GM21360 (cell line): ENCODE measurements around the gene CHRNG.

Experiments used
- ATAC-seq: cut with Tn5 transposase; IDR thresholded peaks from one replicate; pipeline ENCODE4 v1.9.1; 2021; ENCODE audit warnings: mild to moderate bottlenecking, moderate library complexity; ENCODE audit not compliant: unreplicated experiment

The CHRNG gene

GRCh38 chr2:232573771-232574435, 34.4 kb downstream of the CHRNG start:
- ATAC-seq: no peak

GRCh38 chr2:232574674-232575403, 35.3 kb downstream of the CHRNG start:
- ATAC-seq: no peak

- ATAC-seq: no peak
Observed at GRCh38 chr2:232575404-232575746, 35.9 kb downstream of the CHRNG start.

- no peak for ATAC-seq
Observed at GRCh38 chr2:232576995-232577394, 37.5 kb downstream of the CHRNG start.

GRCh38 chr2:232577841-232578240, 38.3 kb downstream of the CHRNG start:
- no peak for ATAC-seq

GRCh38 chr2:232578626-232579025, 39.1 kb downstream of the CHRNG start:
- ATAC-seq: no peak

GRCh38 chr2:232580648-232580981, 41.1 kb downstream of the CHRNG start:
- ATAC-seq: no peak

- no peak for ATAC-seq
Observed at GRCh38 chr2:232581725-232582124, 42.2 kb downstream of the CHRNG start.

GRCh38 chr2:232584238-232584637, 44.7 kb downstream of the CHRNG start:
- ATAC-seq: no peak

- no peak for ATAC-seq
Observed at GRCh38 chr2:232586943-232587505, 47.5 kb downstream of the CHRNG start.

GRCh38 chr2:232587512-232587911, 48.0 kb downstream of the CHRNG start:
- no peak for ATAC-seq

GRCh38 chr2:232588031-232588430, 48.5 kb downstream of the CHRNG start:
- no peak for ATAC-seq

- ATAC-seq: no peak
Observed at GRCh38 chr2:232588680-232589585, 49.4 kb downstream of the CHRNG start.

- no peak for ATAC-seq
Observed at GRCh38 chr2:232592772-232593395, 53.4 kb downstream of the CHRNG start.

GRCh38 chr2:232593982-232594381, 54.5 kb downstream of the CHRNG start:
- ATAC-seq: no peak
